ENCODE data around the gene DCLK3.

GRCh38 chr3:36698314-36698713 is 66.0 kb downstream of the DCLK3 start:
- TF ChIP-seq CTCF (IDR thresholded peaks at IDR 0.05), result no peak
- no peak for TF ChIP-seq POLR2A (IDR thresholded peaks at IDR 0.05)

Data from prostate gland (tissue), 2 donors.